ENCODE data around the gene GTPBP3. TPM values are rescaled to one million over a fixed set of nuclear protein-coding genes. Genes with fewer than 3 reads are reported as not detected.
A peak's percentile ranks its signal among the peaks of the same experiment; 100 is the strongest.

GTPBP3 gene
- total RNA-seq, 1 donor from 2014 or later, result 28.9 TPM

DNA sequence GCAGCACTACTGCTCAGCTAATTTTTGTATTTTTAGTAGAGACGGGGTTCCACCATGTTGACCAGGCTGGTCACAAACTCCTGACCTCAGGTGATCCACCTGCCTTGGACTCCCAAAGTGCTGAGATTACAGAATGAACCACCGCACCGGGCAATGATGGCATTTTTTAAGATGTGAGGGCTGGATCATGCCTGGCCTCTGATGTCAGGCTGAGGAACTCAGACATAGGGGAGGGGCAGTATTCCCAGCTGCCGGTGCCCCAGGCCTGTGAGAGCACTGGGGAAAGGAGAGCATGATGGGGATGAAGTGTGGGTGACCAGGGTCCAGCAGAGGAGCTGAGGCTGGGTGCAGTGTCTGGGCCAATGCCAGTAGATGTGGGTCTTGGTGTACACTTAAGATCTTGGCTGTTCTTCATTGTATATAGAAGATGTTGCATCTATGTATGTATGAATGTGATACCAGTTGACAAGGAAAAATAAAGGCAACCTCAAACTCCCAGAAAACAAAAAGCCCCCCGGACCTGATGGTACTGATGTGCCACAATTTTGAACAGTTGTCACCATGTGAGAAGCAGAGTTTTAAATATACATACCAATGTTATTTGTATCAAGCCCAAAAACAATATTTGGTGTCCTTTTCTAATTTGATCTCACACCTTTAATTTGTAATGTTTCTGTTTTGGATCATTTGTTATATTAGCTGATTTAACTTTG is 43.2 kb downstream of the GTPBP3 start:
- Mint-ChIP-seq H3K27ac (ENCODE audit: unreplicated experiment) (no peak overlapping the region), H3K4me1 (ENCODE audit: unreplicated experiment) (peaks cover 10% of the 10 kb centered on the region), H3K36me3 (ENCODE audit: unreplicated experiment) (no peaks in the 10 kb centered on the region), H3K4me3 (ENCODE audit: unreplicated experiment) (no peak overlapping the region), H3K9me3 (ENCODE audit: unreplicated experiment) (peaks cover 4% of the 10 kb centered on the region), H3K27me3 (ENCODE audit: unreplicated experiment) (no peaks in the 10 kb centered on the region)
- DNase-seq (ENCODE audit: extremely low spot score, unreplicated experiment), result no peak
- TF ChIP-seq, protein P1, sequence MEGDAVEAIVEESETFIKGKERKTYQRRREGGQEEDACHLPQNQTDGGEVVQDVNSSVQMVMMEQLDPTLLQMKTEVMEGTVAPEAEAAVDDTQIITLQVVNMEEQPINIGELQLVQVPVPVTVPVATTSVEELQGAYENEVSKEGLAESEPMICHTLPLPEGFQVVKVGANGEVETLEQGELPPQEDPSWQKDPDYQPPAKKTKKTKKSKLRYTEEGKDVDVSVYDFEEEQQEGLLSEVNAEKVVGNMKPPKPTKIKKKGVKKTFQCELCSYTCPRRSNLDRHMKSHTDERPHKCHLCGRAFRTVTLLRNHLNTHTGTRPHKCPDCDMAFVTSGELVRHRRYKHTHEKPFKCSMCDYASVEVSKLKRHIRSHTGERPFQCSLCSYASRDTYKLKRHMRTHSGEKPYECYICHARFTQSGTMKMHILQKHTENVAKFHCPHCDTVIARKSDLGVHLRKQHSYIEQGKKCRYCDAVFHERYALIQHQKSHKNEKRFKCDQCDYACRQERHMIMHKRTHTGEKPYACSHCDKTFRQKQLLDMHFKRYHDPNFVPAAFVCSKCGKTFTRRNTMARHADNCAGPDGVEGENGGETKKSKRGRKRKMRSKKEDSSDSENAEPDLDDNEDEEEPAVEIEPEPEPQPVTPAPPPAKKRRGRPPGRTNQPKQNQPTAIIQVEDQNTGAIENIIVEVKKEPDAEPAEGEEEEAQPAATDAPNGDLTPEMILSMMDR (IDR thresholded peaks at IDR 0.05), result no peak

DNA sequence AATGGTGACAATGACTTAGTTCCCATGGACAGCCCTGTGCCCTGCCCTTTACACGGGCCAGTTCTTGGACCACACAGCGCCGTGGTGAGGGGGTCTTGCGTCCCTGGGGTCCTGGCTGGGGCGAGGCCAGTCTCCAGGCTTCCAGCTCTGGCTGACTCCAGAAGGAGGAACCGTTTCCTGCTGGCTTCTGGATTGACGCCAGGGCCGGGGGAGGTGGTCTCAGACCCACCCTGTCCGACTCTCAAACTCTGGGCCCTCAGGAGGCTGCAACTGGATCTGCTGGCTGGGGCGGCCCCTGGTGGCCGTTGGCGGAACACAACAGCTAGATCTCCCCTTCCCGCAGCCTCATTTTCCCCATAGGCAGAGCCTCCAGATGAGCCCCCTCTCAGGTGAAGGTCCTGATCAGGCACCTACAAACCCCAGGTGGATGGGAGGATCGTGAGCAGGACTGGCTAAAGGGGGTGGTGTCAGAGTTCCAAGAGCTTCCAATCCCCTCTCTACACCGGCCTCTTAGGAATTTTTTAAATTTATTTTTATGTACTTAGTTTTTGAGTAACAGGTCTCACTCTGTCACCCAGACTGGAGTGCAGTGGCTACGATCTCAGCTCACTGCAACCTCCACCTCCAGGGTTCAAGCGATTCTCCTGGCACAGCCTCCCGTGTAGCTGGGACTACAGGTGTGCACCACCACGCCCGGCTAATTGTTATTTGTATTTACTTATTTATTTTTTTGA is 48.7 kb downstream of the GTPBP3 start:
- H3K27me3 Mint-ChIP-seq (ENCODE audit: unreplicated experiment), result peaks cover 10% of the 10 kb centered on the region
- H3K4me1 Mint-ChIP-seq (ENCODE audit: unreplicated experiment), result peaks cover 12% of the 10 kb centered on the region
- no peaks in the 10 kb centered on the region for H3K9me3 Mint-ChIP-seq (ENCODE audit: unreplicated experiment)
- no peaks in the 10 kb centered on the region for H3K36me3 Mint-ChIP-seq (ENCODE audit: unreplicated experiment)
- peak overlapping the region; percentile 31 for H3K27ac Mint-ChIP-seq (ENCODE audit: unreplicated experiment)
- no peak overlapping the region for H3K4me3 Mint-ChIP-seq (ENCODE audit: unreplicated experiment)
- TF ChIP-seq, protein P1 (IDR thresholded peaks at IDR 0.05), result peak; percentile 94
- peak; percentile 89 for DNase-seq (ENCODE audit: extremely low spot score, unreplicated experiment)

GRCh38 chr19:17389288-17389687 is 51.9 kb downstream of the GTPBP3 start:
- peaks cover 10% of the 10 kb centered on the region for H3K4me1 Mint-ChIP-seq (ENCODE audit: unreplicated experiment)
- H3K27ac Mint-ChIP-seq (ENCODE audit: unreplicated experiment), result no peak overlapping the region
- TF ChIP-seq, protein P1 (IDR thresholded peaks at IDR 0.05), result no peak
- no peak overlapping the region for H3K4me3 Mint-ChIP-seq (ENCODE audit: unreplicated experiment)
- no peaks in the 10 kb centered on the region for H3K9me3 Mint-ChIP-seq (ENCODE audit: unreplicated experiment)
- DNase-seq (ENCODE audit: extremely low spot score, unreplicated experiment), result no peak
- H3K36me3 Mint-ChIP-seq (ENCODE audit: unreplicated experiment), result no peaks in the 10 kb centered on the region
- peaks cover 10% of the 10 kb centered on the region for H3K27me3 Mint-ChIP-seq (ENCODE audit: unreplicated experiment)

DNA sequence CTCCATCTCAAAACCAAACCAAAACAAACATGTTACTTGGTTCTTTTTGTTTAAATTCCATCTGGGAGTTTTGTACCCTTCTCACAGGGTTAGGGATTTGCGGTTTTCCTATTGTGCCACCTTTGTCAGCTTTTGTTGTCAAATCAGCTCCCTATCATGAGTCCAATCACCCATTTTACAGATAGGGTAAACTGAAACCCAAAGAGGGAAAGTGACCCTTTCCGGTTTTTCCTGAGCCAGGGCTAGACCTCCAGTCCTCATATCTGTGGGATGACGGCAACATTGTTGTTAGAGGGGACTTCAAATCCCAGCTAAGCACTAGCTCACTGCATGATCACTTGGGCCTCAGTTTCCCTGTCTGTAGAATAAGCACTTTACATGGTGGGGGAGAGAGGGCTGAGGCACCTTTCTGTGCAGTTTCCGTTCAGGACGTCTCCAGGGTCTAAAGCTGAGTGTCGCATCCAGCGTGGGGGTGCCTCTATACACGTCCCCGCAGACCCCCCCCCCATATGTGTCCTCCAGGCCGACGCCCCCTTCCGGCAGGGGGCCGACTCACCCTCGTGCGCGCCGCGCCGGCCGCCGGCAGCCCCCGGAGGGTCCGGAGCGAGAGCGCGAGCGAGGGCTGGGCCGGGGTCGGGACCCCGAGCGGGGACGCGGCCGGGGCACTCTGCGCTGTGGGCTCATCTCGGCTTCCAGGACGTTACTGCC is 52.8 kb downstream of the GTPBP3 start:
- Mint-ChIP-seq H3K4me3 (ENCODE audit: unreplicated experiment) (peak overlapping the region; percentile 92), H3K36me3 (ENCODE audit: unreplicated experiment) (no peaks in the 10 kb centered on the region), H3K9me3 (ENCODE audit: unreplicated experiment) (no peaks in the 10 kb centered on the region), H3K27ac (ENCODE audit: unreplicated experiment) (no peak overlapping the region), H3K4me1 (ENCODE audit: unreplicated experiment) (peaks cover 10% of the 10 kb centered on the region), H3K27me3 (ENCODE audit: unreplicated experiment) (peaks cover 10% of the 10 kb centered on the region)
- no peak for DNase-seq (ENCODE audit: extremely low spot score, unreplicated experiment)
- TF ChIP-seq, protein P1 (IDR thresholded peaks at IDR 0.05), result peak; percentile 33
